Kasumi-1 (cell line): Measurements from ENCODE around the gene KATNB1.

Experiments used
- DNase-seq, 2 experiments: peaks; one replicate each; lab custom pipeline; 2025; lab: John Stamatoyannopoulos, UW

Gene KATNB1

GRCh38 chr16:57756424-57757325, 21.1 kb downstream of the KATNB1 start:
- no peak for DNase-seq

DNA sequence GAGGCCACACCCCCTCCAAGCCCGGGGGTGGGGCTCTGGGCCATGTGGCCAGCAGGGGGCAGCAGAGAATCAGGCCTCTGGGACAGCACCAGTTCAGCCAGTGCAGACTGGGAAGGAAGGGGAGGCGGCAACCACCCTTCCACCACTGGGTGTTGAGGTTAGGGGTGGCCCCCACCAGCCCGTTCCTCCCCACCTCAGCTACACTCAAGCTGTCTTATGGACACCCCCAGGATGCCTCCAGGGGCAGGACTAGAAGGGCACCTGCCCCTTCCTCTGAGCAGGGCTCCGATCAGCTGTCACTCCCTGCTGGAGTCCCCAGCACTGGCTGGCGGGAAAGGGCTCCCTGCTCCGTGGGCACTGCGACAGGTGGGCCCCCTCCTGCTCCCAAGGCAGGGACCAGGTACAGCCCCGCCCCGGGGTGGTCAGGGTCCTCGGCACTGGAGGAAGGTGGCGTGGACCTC, 21.8 kb downstream of the KATNB1 start:
- peak; percentile 52 to 64 for DNase-seq

GRCh38 chr16:57757883-57758282, 22.3 kb downstream of the KATNB1 start:
- DNase-seq, result no peak

GRCh38 chr16:57758331-57759117, 23.0 kb downstream of the KATNB1 start:
- no peak for DNase-seq

GRCh38 chr16:57759131-57759530, 23.6 kb downstream of the KATNB1 start:
- no peak for DNase-seq

DNA sequence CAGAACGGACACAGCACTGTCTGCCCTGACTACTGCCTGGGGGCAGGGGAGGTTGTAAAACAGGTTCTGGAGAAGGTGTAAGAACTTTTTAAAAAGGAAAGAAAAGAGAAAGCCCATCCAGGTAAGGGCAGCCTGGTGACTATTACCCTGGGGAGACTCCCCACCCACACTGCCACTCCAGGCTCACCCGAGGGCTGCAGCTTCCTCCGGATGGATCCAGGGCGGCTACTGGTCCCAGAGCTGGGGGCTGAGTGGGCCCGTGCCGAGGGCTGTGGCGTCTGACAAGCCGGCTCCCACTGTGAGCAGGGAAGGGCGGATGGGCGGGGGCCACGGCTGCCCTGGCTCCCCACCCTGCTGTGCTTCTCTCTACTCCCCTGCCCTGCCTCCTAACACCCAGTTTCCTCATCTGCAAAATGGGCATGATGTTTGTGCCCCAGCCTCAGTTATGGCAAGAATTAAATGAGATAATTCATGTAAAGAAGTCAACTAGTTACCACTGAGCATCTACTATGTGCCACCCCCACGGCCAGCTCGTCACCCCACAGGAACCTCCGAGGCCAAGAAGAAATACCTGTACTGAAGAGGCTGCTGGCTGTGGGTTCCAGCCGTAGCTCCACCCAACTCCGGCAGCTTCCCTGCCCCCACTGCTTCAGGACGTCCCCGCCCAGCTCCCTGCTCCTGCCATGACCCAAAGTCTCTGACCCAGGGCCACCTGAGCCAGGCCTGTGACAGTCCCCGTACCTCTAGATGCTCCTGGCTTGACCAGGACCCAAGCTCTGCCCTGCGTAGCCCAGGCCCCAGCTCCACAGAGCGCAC, 24.2 kb downstream of the KATNB1 start:
- no peak for DNase-seq

DNA sequence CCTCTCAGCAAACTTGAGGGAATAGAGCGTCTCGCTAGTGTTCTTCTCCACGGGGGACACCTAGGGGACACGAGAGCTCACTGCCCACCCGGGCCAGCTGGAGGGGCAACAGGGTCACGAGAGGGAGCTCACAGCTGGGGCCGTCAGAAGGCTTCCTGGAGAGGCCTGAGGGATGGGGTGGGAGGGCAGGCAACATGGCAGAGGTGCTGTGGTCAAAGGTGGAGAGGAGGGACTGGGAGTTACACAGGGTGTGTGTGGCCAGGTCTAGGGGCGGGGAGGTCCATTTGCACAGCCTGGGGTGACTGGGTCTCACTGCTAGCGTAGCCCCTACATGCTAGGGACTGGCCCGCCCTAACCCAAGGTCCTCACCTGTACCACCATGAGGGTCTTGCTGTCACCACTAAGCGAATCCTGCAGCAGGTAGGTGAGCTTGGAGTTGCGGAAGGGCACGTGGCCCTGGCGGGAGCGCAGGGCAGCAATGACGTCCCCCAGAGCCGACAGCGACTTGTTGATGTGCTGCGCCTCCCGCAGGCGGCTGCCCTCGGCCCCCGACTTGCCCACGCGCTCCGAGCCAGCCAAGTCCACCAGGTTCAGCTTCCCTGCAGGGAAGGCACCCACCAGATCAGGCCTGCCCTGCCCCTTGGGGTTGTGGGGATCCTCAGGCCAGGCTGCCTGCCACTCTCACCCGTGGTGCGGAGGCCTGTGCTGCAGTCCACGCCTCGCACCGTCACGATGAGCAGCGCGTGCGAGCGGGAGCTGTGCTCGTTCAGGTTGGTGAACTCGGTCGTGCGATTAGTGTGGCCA, 25.0 kb downstream of the KATNB1 start:
- DNase-seq, result no peak

DNA sequence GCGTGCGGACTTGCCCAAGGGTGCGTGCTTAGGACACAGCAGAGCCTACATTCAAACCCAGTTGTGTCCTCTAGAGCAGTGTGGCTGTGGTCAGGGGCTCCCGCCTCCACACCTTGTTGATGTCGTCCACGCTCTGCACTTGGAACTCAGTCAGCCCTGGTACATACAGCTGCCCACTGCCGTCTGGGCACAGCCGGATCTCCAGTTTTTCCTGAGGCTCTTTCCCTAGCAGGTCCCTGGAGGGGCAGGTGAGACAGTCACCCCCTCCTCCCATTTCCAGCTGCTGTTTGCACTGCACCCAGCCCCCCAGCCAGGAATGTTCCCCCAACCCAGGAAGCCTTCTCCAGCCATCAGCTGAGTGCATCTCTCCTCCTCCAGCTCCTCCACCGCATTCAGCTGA, 25.7 kb downstream of the KATNB1 start:
- DNase-seq, result no peak

DNA sequence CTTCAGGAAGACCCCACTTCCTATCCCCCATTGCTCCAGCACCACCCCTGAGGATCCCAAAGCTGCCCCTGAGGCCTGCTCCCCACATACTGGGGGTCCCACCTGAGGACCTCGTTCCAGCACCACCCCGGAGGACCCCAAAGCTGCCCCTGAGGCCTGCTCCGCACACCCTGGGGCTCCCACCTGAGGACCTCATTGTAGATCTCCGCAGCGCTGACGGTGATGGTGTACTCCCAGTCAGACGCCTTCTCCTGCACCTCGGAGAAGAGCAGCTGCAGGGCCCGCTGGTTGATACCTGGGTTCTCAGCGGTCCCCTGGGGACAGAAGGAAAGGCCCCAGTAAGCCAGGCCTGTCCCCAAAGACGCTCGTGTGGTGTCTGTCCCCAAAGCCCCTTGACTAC, 26.4 kb downstream of the KATNB1 start:
- DNase-seq, result no peak

DNA sequence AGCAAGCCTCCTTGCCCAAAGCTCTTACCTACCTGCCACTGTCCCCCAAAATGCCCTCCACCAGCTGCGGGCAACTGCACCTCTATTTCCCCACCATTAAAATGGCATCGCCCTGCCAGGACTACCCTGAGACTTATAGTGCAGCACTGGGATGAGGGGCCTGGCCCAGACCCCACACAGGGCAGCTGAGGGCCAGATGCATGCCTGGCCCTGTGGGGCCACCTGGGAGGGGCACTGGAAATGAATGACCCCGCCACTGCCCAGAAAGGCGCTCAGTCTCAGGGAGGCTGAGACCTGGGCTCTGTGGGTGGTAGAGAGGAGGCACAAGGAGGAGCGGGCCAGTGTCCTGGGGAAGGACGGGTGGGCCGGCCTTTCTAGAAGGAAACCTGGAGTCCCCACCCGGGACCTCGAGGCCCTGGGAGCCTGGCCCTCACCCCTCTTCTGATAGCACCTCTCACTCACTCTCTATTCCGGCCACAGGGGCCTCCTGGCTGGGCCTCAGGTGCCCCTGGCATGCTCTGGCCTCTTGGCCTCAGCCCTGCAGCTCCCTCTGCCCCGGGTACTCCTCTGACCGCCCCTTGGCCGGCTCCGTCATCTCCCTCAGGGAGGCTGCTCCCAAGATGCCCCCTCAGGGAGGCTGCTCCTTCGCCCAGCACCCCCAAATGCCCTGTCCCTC, 26.9 kb downstream of the KATNB1 start:
- DNase-seq, result no peak

GRCh38 chr16:57763285-57764005, 27.9 kb downstream of the KATNB1 start:
- DNase-seq, result no peak

DNA sequence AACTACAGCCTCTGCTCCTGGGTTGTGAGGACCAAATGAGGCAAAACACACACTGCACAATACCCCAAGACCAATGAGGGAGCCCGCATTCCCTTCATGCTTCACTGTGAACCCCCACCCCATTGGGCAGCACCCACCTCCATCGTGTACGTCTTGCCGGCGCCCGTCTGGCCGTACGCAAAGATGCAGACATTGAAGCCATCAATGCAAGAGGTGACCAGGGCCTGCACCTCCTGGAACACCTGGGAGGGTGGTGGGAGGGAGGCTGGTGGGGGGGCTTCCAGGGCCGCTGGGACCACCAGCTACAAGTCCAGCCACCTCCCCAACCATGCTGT, 28.4 kb downstream of the KATNB1 start:
- DNase-seq, result no peak

DNA sequence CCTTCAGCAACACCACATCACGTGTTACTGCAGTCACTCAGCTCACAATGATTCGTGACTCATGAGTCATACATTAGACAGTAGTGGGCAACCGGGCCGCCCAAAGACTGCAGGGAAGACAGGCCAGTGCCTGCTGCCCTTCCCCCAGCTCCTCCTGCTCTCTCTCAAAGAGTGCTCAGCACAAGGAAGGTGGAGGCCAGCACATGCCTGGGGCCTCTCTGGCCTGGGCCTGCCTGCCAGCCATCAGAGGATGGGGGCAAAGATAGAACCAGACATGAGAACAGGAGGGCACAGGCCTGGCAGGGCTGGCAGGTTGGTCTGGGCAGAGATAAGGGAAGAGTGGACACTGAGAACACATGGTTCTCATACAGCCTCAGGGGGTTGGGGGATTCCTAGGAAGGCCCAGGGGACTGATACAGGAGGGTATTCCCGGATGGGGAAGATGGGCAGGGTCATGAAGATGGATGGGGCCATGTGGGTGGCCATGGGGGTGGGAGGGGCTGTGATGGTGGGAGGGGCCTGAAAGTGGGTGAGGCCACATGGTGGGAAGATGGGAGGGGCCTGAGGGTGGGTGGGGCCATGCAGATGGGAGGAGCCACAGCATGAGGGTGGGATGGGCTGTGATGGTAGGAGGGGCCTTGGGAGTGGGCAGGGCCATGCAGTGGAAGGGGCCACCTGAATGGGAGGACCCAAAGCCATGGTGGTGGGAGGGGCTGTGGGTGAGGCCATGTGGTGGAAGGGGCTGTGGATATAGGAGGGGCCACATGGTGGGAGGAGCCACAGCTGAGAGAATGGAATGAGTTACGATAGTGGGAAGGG, 29.0 kb downstream of the KATNB1 start:
- DNase-seq, result no peak

GRCh38 chr16:57765160-57765728, 29.7 kb downstream of the KATNB1 start:
- DNase-seq, result no peak

- DNase-seq, result no peak
These were observed 31.3 kb downstream of the KATNB1 start for GRCh38 chr16:57766714-57767348.

DNA sequence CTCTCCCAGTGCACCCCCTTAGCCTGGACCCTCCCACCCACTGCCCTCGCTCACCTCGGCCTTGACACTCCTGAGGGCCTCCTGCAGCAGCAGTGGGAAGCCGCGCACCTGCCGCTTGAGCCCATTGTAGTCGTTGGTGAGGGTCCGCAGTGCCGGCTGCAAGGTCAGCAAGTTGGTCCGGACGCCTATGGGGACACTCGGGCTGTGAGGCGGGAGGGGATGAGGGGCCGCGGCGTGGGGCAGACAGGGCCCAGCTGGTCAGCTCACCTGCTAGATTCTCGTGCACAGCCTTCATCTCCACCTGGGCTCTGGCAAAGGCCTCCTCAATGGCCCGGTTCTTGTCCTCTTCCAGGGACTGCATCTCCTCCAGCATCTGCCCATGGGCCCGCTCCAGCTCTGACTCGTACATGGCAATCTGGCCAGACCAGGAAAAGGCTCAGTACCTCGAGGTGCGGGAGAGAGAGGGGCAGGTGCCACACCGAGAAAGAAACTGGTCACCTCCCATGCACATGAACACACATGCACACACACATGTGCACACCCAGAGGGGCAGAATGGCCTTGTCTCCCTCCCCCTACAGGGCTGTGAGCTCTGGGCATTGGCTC, 34.1 kb downstream of the KATNB1 start:
- DNase-seq, result no peak

GRCh38 chr16:57770361-57770760, 34.8 kb downstream of the KATNB1 start:
- no peak for DNase-seq

DNA sequence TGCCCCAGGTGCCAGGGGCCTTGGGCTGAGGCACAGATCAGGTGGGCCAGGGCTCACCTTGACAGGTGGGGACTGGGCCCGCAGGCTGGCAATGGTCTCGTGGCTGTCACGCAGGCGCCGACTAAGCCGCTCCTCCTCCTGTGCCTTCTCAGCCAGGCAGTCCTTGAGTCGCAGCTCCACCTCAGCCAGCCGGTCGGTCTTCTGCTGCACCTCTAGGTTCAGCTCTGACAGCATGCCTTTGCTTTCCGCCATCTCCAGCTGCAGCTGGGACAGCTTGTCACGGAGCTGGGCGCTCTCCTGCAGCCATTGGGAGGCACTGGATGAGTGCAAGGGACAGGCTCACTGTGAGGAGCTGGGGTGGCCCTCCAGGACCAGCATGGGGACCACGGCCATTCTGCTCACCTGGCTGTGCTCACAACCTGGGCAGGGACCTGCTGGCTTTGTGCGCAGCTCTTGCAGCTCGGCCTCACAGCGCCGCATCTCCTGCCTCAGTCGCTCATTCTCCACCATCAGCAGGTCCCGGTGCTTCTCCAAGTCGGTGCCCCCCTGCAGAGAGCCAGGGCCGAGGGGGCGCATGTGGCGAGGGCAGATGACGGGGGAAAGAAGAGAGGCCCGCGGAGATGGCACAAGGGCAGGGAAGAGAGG, 35.7 kb downstream of the KATNB1 start:
- no peak for DNase-seq
